Left ventricle myocardium inferior (tissue), 1 donor: ENCODE data around the gene ZNF75A. TPM values are rescaled to one million over a fixed set of nuclear protein-coding genes. Genes with fewer than 3 reads are reported as not detected.
A peak's percentile ranks its signal among the peaks of the same experiment; 100 is the strongest.
"Not testable (repeated sequence)": the region's sequence is repeated elsewhere in the genome, so short reads cannot be mapped to it uniquely, and the experiment has no call there.

Source experiments
- DNase-seq: peaks from one replicate; pipeline ENCODE4 v3.0.0-alpha.2; 2020
- H3K27ac ChIP-seq: fragments of 200-600 bp; replicated peaks from 2 replicates; pipeline ENCODE4 v1.8.0; 2021
- H3K27me3 ChIP-seq: fragments of 200-600 bp; 2 replicates; pipeline ENCODE4 v1.8.0; 2021; ENCODE audit warnings: low read depth
- H3K36me3 ChIP-seq: fragments of 200-600 bp; 2 replicates; pipeline ENCODE4 v1.8.0; 2021
- H3K4me1 ChIP-seq: fragments of 200-600 bp; 2 replicates; pipeline ENCODE4 v1.8.0; 2021
- H3K4me3 ChIP-seq: fragments of 200-600 bp; 2 replicates; pipeline ENCODE4 v1.8.0; 2021; ENCODE audit warnings: mild to moderate bottlenecking, moderate library complexity
- H3K9me3 ChIP-seq: fragments of 200-600 bp; replicated peaks from 2 replicates; pipeline ENCODE4 v1.8.0; 2021
- intact Hi-C: fragments of 100-400 bp; cut with micrococcal nuclease; formaldehyde crosslinking; loops from one replicate; pipeline ENCODE4 v1.11.0; 2022
- total RNA-seq: library from RNA; stranded (reverse); fragmentation: NEBNext Ultra II Directional; extraction: Animal tissue kit (Norgen Biotek cat#: 25700); gene quantifications from one replicate; pipeline ENCODE4 v1.2.1, GENCODE V29; 2021
- TF ChIP-seq, protein P1 (sequence below): fragments of 200-600 bp; IDR thresholded peaks from 2 replicates; pipeline ENCODE4 v1.8.0; 2021; ENCODE audit warnings: antibody characterized with exemption, mild to moderate bottlenecking, borderline replicate concordance
- donor health status: DM: no; HTN: yes; CAD: no; lungs with severe emphysema.

ZNF75A gene
- total RNA-seq, 1 donor from 2014 or later: 19.2 TPM

- peak; percentile 96 for DNase-seq
- TF ChIP-seq, protein P1, sequence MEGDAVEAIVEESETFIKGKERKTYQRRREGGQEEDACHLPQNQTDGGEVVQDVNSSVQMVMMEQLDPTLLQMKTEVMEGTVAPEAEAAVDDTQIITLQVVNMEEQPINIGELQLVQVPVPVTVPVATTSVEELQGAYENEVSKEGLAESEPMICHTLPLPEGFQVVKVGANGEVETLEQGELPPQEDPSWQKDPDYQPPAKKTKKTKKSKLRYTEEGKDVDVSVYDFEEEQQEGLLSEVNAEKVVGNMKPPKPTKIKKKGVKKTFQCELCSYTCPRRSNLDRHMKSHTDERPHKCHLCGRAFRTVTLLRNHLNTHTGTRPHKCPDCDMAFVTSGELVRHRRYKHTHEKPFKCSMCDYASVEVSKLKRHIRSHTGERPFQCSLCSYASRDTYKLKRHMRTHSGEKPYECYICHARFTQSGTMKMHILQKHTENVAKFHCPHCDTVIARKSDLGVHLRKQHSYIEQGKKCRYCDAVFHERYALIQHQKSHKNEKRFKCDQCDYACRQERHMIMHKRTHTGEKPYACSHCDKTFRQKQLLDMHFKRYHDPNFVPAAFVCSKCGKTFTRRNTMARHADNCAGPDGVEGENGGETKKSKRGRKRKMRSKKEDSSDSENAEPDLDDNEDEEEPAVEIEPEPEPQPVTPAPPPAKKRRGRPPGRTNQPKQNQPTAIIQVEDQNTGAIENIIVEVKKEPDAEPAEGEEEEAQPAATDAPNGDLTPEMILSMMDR: peak; percentile 43
- peak overlapping the region; percentile 84 for H3K4me3 ChIP-seq
- intact Hi-C loops: no loop called here
- H3K27ac ChIP-seq: peak overlapping the region; percentile 99
- peaks cover 35% of the 10 kb centered on the region for H3K4me1 ChIP-seq
- H3K36me3 ChIP-seq: peaks cover 45% of the 10 kb centered on the region
- H3K9me3 ChIP-seq: peaks cover 45% of the 10 kb centered on the region
- H3K27me3 ChIP-seq: no peaks in the 10 kb centered on the region
These were observed 40.9 kb upstream of the ZNF75A start for GRCh38 chr16:3264137-3265036.

DNA sequence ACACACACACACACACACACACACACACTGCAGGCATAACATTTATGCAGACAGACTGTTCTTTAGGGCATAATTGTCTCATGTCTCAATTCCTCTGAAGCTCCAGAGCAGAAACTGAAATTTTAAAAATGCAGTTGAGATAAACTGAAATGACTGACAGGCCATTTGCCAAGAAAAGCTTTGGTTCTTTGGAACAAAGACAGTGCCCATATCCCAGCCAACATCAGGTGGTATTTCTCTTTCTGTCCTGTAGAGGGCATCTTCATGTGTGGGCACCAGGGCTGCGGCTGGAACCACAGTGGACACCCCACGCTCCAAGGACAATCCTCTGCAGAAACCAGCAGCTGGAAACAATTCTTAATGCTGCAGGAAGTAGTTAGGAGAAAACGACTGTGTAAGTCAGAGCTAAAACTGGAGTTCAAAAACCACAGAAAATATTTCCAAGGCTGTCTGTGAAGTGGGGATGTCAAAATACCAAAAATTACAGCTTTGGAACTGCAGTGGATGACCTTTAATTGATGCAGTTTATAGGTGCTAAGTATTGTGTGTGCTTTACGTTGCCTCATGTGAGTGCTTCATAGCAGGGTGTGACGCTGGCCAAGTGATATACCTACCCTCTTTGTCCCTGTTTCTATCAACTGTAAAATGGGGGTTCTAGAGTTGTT lies 38.3 kb upstream of the ZNF75A start:
- TF ChIP-seq, protein P1: peak; percentile 61
- no peak for DNase-seq
- peaks cover 68% of the 10 kb centered on the region for H3K9me3 ChIP-seq
- H3K4me1 ChIP-seq: peaks cover 35% of the 10 kb centered on the region
- no peak overlapping the region for H3K4me3 ChIP-seq
- no peak overlapping the region for H3K27ac ChIP-seq
- no peaks in the 10 kb centered on the region for H3K27me3 ChIP-seq
- intact Hi-C loops: no loop called here
- peaks cover 47% of the 10 kb centered on the region for H3K36me3 ChIP-seq

DNA sequence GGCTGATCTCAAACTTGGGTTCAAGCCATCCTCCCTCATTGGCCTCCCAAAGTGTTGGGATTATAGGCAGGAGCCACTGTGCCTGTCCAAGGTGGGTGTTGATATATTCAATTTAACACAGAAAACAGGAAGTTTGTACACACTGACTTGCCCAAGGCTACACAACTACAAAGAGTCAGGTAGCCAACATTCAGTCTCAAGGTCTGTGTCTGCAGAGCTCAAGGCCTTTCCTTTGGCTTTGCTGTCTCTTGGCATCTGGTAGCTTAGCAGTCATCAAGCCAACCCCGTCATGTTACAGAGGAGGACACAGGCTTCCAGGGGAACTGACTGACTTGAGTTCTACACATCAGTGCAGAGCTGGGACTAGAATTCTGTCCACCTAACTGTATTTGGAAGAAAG lies 37.0 kb upstream of the ZNF75A start:
- H3K36me3 ChIP-seq: peaks cover 47% of the 10 kb centered on the region
- DNase-seq: no peak
- no peak overlapping the region for H3K27ac ChIP-seq
- intact Hi-C loops: no loop called here
- no peaks in the 10 kb centered on the region for H3K27me3 ChIP-seq
- peaks cover 81% of the 10 kb centered on the region for H3K9me3 ChIP-seq
- peaks cover 33% of the 10 kb centered on the region for H3K4me1 ChIP-seq
- TF ChIP-seq, protein P1: no peak
- H3K4me3 ChIP-seq: no peak overlapping the region

- peaks cover 95% of the 10 kb centered on the region for H3K9me3 ChIP-seq
- peaks cover 38% of the 10 kb centered on the region for H3K36me3 ChIP-seq
- peaks cover 11% of the 10 kb centered on the region for H3K4me1 ChIP-seq
- H3K27me3 ChIP-seq, H3K27ac ChIP-seq, DNase-seq, H3K4me3 ChIP-seq, intact Hi-C loops: not testable (repeated sequence)
These were observed 34.6 kb upstream of the ZNF75A start for GRCh38 chr16:3270718-3271117.

DNA sequence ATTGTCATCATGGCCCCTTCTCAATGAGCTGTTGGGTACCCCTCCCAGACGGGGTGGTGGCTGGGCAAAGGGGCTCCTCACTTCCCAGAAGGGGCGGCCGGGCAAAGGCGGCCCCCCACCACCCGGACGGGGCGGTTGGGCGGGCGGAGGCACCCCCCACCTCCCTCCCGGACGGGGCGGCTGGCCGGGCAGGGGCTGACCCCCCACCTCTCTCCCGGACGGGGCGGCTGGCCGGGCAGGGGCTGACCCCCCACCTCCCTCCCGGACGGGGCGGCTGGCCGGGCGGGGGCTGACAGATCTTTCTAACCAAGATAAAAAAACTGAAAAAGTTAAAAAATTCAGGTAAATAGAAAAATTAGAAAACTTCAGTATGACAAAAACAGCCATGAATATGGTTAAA lies 34.0 kb upstream of the ZNF75A start:
- intact Hi-C loops: not testable (repeated sequence)

GRCh38 chr16:3274490-3274889 lies 30.8 kb upstream of the ZNF75A start:
- peaks cover 62% of the 10 kb centered on the region for H3K9me3 ChIP-seq
- no peak overlapping the region for H3K27ac ChIP-seq
- TF ChIP-seq, protein P1: no peak
- intact Hi-C loops: no loop called here
- no peak overlapping the region for H3K4me3 ChIP-seq
- peaks cover under 1% of the 10 kb centered on the region for H3K36me3 ChIP-seq
- no peaks in the 10 kb centered on the region for H3K4me1 ChIP-seq
- H3K27me3 ChIP-seq: no peaks in the 10 kb centered on the region
- DNase-seq: no peak

More for the DNA sequence above, 34.0 kb upstream of the ZNF75A start:
- Histone ChIP-seq H3K9me3 (peaks cover 90% of the 10 kb centered on the region), H3K36me3 (peaks cover 33% of the 10 kb centered on the region)
- H3K4me1 ChIP-seq, DNase-seq, H3K27ac ChIP-seq, H3K4me3 ChIP-seq, H3K27me3 ChIP-seq: not testable (repeated sequence)
